Ovary (tissue), 9 donors: ENCODE results near the gene RPL36. TPM values are rescaled to one million over a fixed set of nuclear protein-coding genes. Genes with fewer than 3 reads are reported as not detected.
"Not testable (repeated sequence)": the region's sequence is repeated elsewhere in the genome, so short reads cannot be mapped to it uniquely, and the experiment has no call there.

Experiments
- DNase-seq, 5 donors: peaks; one replicate each; pipeline ENCODE4 v3.0.0-alpha.2; 2019 to 2020
- H3K27ac ChIP-seq, 2 donors: fragments of 200-600 bp; one replicate each; pipeline versions ENCODE4 v1.5.1 to v1.8.0; 2019 to 2022
- H3K27me3 ChIP-seq: fragments of 200-600 bp; one replicate; pipeline ENCODE4 v1.8.0; 2022
- H3K36me3 ChIP-seq: fragments of 200-600 bp; sonication (generic); one replicate; pipeline ENCODE4 v1.5.1; 2019
- H3K4me1 ChIP-seq: one replicate; pipeline ENCODE4 v1.8.1; 2013; ENCODE audit warnings: mild to moderate bottlenecking, moderate library complexity; ENCODE audit not compliant: insufficient read depth
- H3K4me3 ChIP-seq: fragments of 200-600 bp; sonication (generic); one replicate; pipeline ENCODE4 v1.5.1; 2017
- H3K9me3 ChIP-seq, 2 donors: fragments of 200-600 bp in 1 of 2; sonication (generic) in 1 of 2; one replicate each; pipeline versions ENCODE4 v1.5.1 to v1.8.1; 2013 to 2019; ENCODE audit warnings: mild to moderate bottlenecking in 1 of 2, moderate library complexity in 1 of 2
- CTCF ChIP-seq, 3 donors: fragments of 450-650 bp in 2 of 3; fragments of 200-600 bp in 1 of 3; IDR thresholded peaks; one replicate each; pipeline versions ENCODE4 v1.5.1 to v1.8.0; 2016 to 2022; ENCODE audit warnings: antibody characterized with exemption in 3 of 3, mild to moderate bottlenecking in 1 of 3
- EP300 ChIP-seq: sonication (generic); formaldehyde crosslinking; IDR thresholded peaks from one replicate; pipeline ENCODE4 v1.6.1; 2017; ENCODE audit warnings: antibody characterized with exemption
- POLR2A ChIP-seq: fragments of 450-650 bp; IDR thresholded peaks from one replicate; pipeline ENCODE4 v1.6.1; 2017; ENCODE audit warnings: antibody characterized with exemption, mild to moderate bottlenecking, moderate library complexity
- WGBS, 3 donors: extraction: QIAGEN DNeasy Blood & Tissue Kit in 1 of 3; methylation state at CpG; one replicate each; pipeline versions ENCODE4 v1.1.5 to v1.1.7; 2013 to 2017; 5-methylcytosine and 5-hydroxymethylcytosine counted together
- intact Hi-C, 4 donors: fragments of 100-400 bp; cut with DNase I; formaldehyde crosslinking; loops; one replicate each; pipeline versions ENCODE4 v1.11.0 to v1.15.1; 2022 to 2023
- polyA plus RNA-seq, 2 donors: library from polyadenylated mRNA; stranded (reverse); fragments of 200-250 nt in 1 of 2; fragments of 350-450 nt in 1 of 2; fragmentation: Illumina TruSeq in 1 of 2; extraction: RNeasy Lipid Tissue Mini Kit (QIAGEN cat#74804) in 1 of 2; gene quantifications; one replicate each; pipeline ENCODE4 v1.2.3, GENCODE V29; 2013 to 2014
- total RNA-seq, 7 donors: library from RNA; depleted of rRNA in 2 of 7; stranded (reverse); fragments of >200 nt in 2 of 7; fragmentation: NEBNext Ultra II Directional in 3 of 7; extraction: Animal tissue kit (Norgen Biotek cat#: 25700) in 3 of 7; gene quantifications; one replicate each; pipeline versions ENCODE4 v1.1.0 to v1.2.4, GENCODE V29; 2016 to 2023
- donor health status: DM: no; HTN: no; CAD: no; lungs with moderate emphysema.
- donor health status: DM: no; HTN: no; CAD: no.
- donor health status: Bipolar disorder and iron deficiency.
- donor health status: DM: yes; HTN: yes; CAD: no.
- donor health status: DM: no; HTN: no; CAD: no.
- donor health status: DM: yes; HTN: yes; CAD: no.

The RPL36 gene
- total and polyA plus RNA-seq, 9 donors, result 318 to 2,904 (median 1,897) TPM

- no peaks in the 10 kb centered on the region for H3K9me3 ChIP-seq
- intact Hi-C loops, result no loop called here
These were observed 8.7 kb downstream of the RPL36 start for GRCh38 chr19:5698635-5699422.

GRCh38 chr19:5700455-5701092, 10.5 kb downstream of the RPL36 start:
- Histone ChIP-seq H3K27me3 (no peaks in the 10 kb centered on the region), H3K4me3 (no peak overlapping the region), H3K36me3 (no peaks in the 10 kb centered on the region), H3K9me3 (no peaks in the 10 kb centered on the region), H3K27ac (no peak overlapping the region), H3K4me1 (no peaks in the 10 kb centered on the region)
- DNase-seq, result peak in 1 of 5 donors; percentile 8
- intact Hi-C loops, result no loop called here
- WGBS, 3 donors, result 92 to 95% (median 93%) methylated on average over 22 of the region's 22 CpGs
- TF ChIP-seq EP300, result no peak
- TF ChIP-seq CTCF (IDR thresholded peaks at IDR 0.05), result no peak
- TF ChIP-seq POLR2A, result no peak

More at GRCh38 chr19:5698635-5699422, 8.7 kb downstream of the RPL36 start:
- WGBS, 3 donors, result 80 to 85% (median 85%) methylated on average over 33 to 38 of the region's 38 CpGs
- no peak for TF ChIP-seq EP300
- TF ChIP-seq POLR2A, result no peak
- TF ChIP-seq CTCF (IDR thresholded peaks at IDR 0.05), result no peak
- Histone ChIP-seq H3K4me1 (no peaks in the 10 kb centered on the region), H3K4me3 (no peak overlapping the region), H3K27ac (no peak overlapping the region), H3K27me3 (no peaks in the 10 kb centered on the region), H3K36me3 (no peaks in the 10 kb centered on the region)
- peak in 2 of 5 donors; percentile 9 to 18 for DNase-seq

GRCh38 chr19:5702053-5702410, 11.9 kb downstream of the RPL36 start:
- H3K9me3 ChIP-seq, H3K27ac ChIP-seq, H3K27me3 ChIP-seq, intact Hi-C loops, H3K4me3 ChIP-seq, H3K36me3 ChIP-seq, DNase-seq, H3K4me1 ChIP-seq: not testable (repeated sequence)
- WGBS, 3 donors, result 89 to 100% (median 91%) methylated on average over 2 to 18 of the region's 28 CpGs

GRCh38 chr19:5703819-5704818, 14.0 kb downstream of the RPL36 start:
- 94% methylated on average over 38 to 40 of the region's 40 CpGs for WGBS, 3 donors
- H3K4me3 ChIP-seq, result no peak overlapping the region
- H3K36me3 ChIP-seq, result no peaks in the 10 kb centered on the region
- DNase-seq, result no peak
- intact Hi-C loops, result no loop called here
- H3K27me3 ChIP-seq, result no peaks in the 10 kb centered on the region
- H3K4me1 ChIP-seq, result no peaks in the 10 kb centered on the region
- no peak for TF ChIP-seq EP300
- no peak for TF ChIP-seq POLR2A
- TF ChIP-seq CTCF (IDR thresholded peaks at IDR 0.05), result no peak
- H3K9me3 ChIP-seq, result no peaks in the 10 kb centered on the region
- no peak overlapping the region for H3K27ac ChIP-seq
